Transverse colon (tissue), 4 donors: ENCODE results near the gene ARHGAP12. TPM values are rescaled to one million over a fixed set of nuclear protein-coding genes. Genes with fewer than 3 reads are reported as not detected.

Experiments used
- DNase-seq: peaks from one replicate; pipeline ENCODE4 v3.0.0-alpha.2; 2019
- H3K27ac ChIP-seq, 4 donors: fragments of 200-600 bp; sonication (generic); 2 replicates each; pipeline ENCODE4 v1.5.1; 2016 to 2018; ENCODE audit warnings: inconsistent platforms in 4 of 4
- H3K27me3 ChIP-seq: fragments of 200-600 bp; sonication (generic); 2 replicates; pipeline ENCODE4 v1.5.1; 2017; ENCODE audit warnings: inconsistent platforms
- H3K36me3 ChIP-seq, 4 donors: fragments of 200-600 bp; sonication (generic); 2 replicates each; pipeline ENCODE4 v1.5.1; 2017 to 2019; ENCODE audit warnings: inconsistent platforms in 4 of 4
- H3K4me1 ChIP-seq, 4 donors: fragments of 200-600 bp; sonication (generic); 2 replicates each; pipeline ENCODE4 v1.5.1; 2017 to 2020; ENCODE audit warnings: inconsistent platforms in 4 of 4
- H3K4me3 ChIP-seq, 4 donors: fragments of 200-600 bp; sonication (generic); 1 replicate in 1 of 4; 2 replicates in 3 of 4; pipeline versions ENCODE4 v1.5.1 to v1.6.1; 2017 to 2019; ENCODE audit warnings: inconsistent platforms in 4 of 4
- H3K9me3 ChIP-seq, 2 donors: fragments of 200-600 bp; sonication (generic); 2 replicates each; pipeline ENCODE4 v1.5.1; 2017 to 2019; ENCODE audit warnings: inconsistent platforms in 2 of 2
- POLR2A ChIP-seq: fragments of 450-650 bp; IDR thresholded peaks from one replicate; pipeline ENCODE4 v1.6.1; 2016; ENCODE audit warnings: antibody characterized with exemption, mild to moderate bottlenecking, moderate library complexity
- WGBS, 2 donors: methylation state at CpG; one replicate each; pipeline ENCODE4 v1.1.5; 2018; ENCODE audit warnings: low coverage in 1 of 2; 5-methylcytosine and 5-hydroxymethylcytosine counted together
- in situ Hi-C, 4 donors: fragments of 200-750 bp; cut with MboI; loops; one replicate each; pipeline versions ENCODE4 v1.15.0 to v1.15.1; 2017; ENCODE audit warnings: low sequenced_read_pairs in 3 of 4, low pct_ligation_motif_present in 1 of 4, low pct_unique_long_range_greater_than_20kb in 1 of 4
- intact Hi-C: fragments of 100-400 bp; cut with DNase I; formaldehyde crosslinking; loops from one replicate; pipeline ENCODE4 v1.15.1; 2023; ENCODE audit warnings: low total_unique reads
- small RNA-seq, 4 donors: library from RNA; depleted of rRNA; stranded (forward); fragments of <200 nt; gene quantifications; one replicate each; pipeline ENCODE3, GENCODE V24; 2016
- total RNA-seq, 4 donors: library from RNA; depleted of rRNA; stranded (reverse); fragments of >200 nt; gene quantifications; one replicate each; pipeline ENCODE4 v1.1.0, GENCODE V29; 2016

Gene ARHGAP12
- total RNA-seq, 4 donors from 2014 or later, result 19.9 to 60.5 (median 46.1) TPM

DNA sequence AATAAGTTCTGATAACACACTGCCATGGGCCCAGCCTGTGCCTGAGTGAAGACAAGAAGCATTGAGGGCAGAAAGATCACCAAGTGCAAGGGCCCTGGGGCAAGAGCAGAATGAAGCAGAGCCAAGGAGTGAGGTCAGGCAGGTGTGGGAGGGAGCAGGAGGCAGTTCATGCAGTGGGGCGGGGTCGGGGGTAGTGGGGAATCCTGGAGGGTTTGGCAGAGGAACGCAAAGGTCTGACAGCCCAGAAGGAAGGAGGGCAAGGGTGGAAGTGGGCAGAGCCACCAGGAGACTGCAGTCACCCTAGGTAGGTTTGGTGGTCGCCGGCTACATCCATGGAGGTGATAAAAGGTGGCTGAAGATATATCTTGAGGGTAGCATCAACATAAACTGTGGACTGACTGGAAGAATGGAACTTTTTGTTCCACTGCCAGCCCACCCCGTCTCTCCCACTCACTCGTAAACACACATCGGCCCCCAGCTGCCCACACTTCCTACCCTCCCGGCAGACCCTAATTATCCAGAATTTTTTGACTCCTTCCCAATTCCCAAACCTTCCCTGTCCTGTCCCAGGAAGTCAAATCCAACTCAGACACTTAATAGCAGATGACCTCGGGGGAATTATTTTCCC is 172.4 kb downstream of the ARHGAP12 start:
- peak overlapping the region in 1 of 4 donors; percentile 5 for H3K27ac ChIP-seq

More for the DNA sequence above, 172.4 kb downstream of the ARHGAP12 start:
- Histone ChIP-seq H3K27me3 (no peaks in the 10 kb centered on the region), H3K4me1 (peaks cover 10 to 29% (median 18%) of the 10 kb centered on the region in 4 donors), H3K9me3 (no peaks in the 10 kb centered on the region), H3K4me3 (no peak overlapping the region), H3K36me3 (no peaks in the 10 kb centered on the region)
- no peak for TF ChIP-seq POLR2A
- WGBS, 2 donors, result 78 to 85% methylated on average over 7 to 10 of the region's 10 CpGs
- intact Hi-C loops, result loop anchor here (5.0 kb wide), 1 partner anchor 59 kb away; no protein-coding TSS in a partner anchor
- in situ Hi-C loops, result loop anchor here in 2 of 4 donors (25.0 kb wide), 2 partner anchors 619 to 969 kb away; no protein-coding TSS in a partner anchor
- DNase-seq, result no peak

Small RNA genes within 50 kb of the gene (small RNA-seq; reads per million reads assigned to genes)
- gene RF00019, result 0 reads per million in 4 donors

Other genes starting within 250 kb of the ARHGAP12 start
- gene KIF5B, start 127.6 kb upstream of the ARHGAP12 start, total RNA-seq, result 100 to 1,000 TPM in 3 of 4 donors, 10 to 100 TPM in 1; 77.1 to 166 (median 135) TPM